Endodermal cell (in vitro differentiated cells): ENCODE measurements around the gene GALNT2. TPM values are rescaled to one million over a fixed set of nuclear protein-coding genes. Genes with fewer than 3 reads are reported as not detected.

Experiments
- DNase-seq: peaks from one replicate; pipeline ENCODE4 v3.0.0-alpha.2; 2017
- H3K27ac ChIP-seq: 2 replicates; pipeline ENCODE4 v1.5.1; 2013; ENCODE audit warnings: mild to moderate bottlenecking, low read depth, low read length, moderate library complexity
- H3K27me3 ChIP-seq: 2 replicates; pipeline ENCODE4 v1.6.1; 2013; ENCODE audit warnings: mild to moderate bottlenecking, low read length, moderate library complexity; ENCODE audit not compliant: insufficient read depth, control insufficient read depth, poor library complexity, severe bottlenecking
- H3K36me3 ChIP-seq: 2 replicates; pipeline ENCODE4 v1.7.0; 2013; ENCODE audit warnings: mild to moderate bottlenecking, low read length, moderate library complexity; ENCODE audit not compliant: control insufficient read depth, insufficient read depth
- H3K4me1 ChIP-seq: one replicate; pipeline ENCODE4 v1.7.0; 2013; ENCODE audit warnings: low read length; ENCODE audit not compliant: control insufficient read depth, insufficient read depth
- H3K4me3 ChIP-seq: 2 replicates; pipeline ENCODE4 v1.5.1; 2013; ENCODE audit warnings: mild to moderate bottlenecking, low read length, moderate library complexity
- H3K9ac ChIP-seq: 2 replicates; pipeline ENCODE4 v1.6.1; 2013; ENCODE audit warnings: mild to moderate bottlenecking, low read length, moderate library complexity; ENCODE audit not compliant: poor library complexity, severe bottlenecking; ENCODE audit errors: extremely low read depth
- H3K9me3 ChIP-seq: 2 replicates; pipeline ENCODE4 v1.6.1; 2013; ENCODE audit warnings: mild to moderate bottlenecking, low read length, moderate library complexity; ENCODE audit not compliant: control insufficient read depth
- H3K27ac Mint-ChIP-seq: 2 replicates; pipeline ENCODE4 v1.8.0; 2020; ENCODE audit warnings: mixed read lengths
- H3K27me3 Mint-ChIP-seq: 2 replicates; pipeline ENCODE4 v1.8.0; 2021; ENCODE audit warnings: mild to moderate bottlenecking, mixed read lengths; ENCODE audit not compliant: insufficient read depth
- H3K36me3 Mint-ChIP-seq: 2 replicates; pipeline ENCODE4 v1.8.0; 2020; ENCODE audit warnings: low read depth, mixed read lengths
- H3K4me1 Mint-ChIP-seq: 2 replicates; pipeline ENCODE4 v1.8.0; 2020; ENCODE audit warnings: mixed read lengths
- H3K4me3 Mint-ChIP-seq: 2 replicates; pipeline ENCODE4 v1.8.0; 2020; ENCODE audit warnings: mild to moderate bottlenecking, moderate library complexity, mixed read lengths
- H3K9me3 Mint-ChIP-seq: 2 replicates; pipeline ENCODE4 v1.8.0; 2020; ENCODE audit warnings: mild to moderate bottlenecking, mixed read lengths
- WGBS, 2 experiments: methylation state at CpG; one replicate each; pipeline versions ENCODE4 v1.1.5 to v1.1.7; 2013; ENCODE audit warnings: missing lambda C conversion rate in 2 of 2, mixed read lengths in 1 of 2; ENCODE audit not compliant: insufficient coverage in 1 of 2, insufficient read length in 1 of 2; 5-methylcytosine and 5-hydroxymethylcytosine counted together
- total RNA-seq, 2 donors: library from RNA; stranded (reverse); fragmentation: NEBNext Ultra II Directional in 1 of 2; extraction: Animal tissue kit (Norgen Biotek cat#: 25700) in 1 of 2; gene quantifications; 2 replicates in 1 of 2; 3 replicates in 1 of 2; pipeline ENCODE4 v1.2.1, GENCODE V29; 2021
- TF ChIP-seq, protein P1 (sequence below): fragments of 200-600 bp; sonication (generic); conservative IDR thresholded peaks from 2 replicates; pipeline ENCODE4 v1.5.0; 2021; ENCODE audit warnings: antibody characterized with exemption, mild to moderate bottlenecking

The GALNT2 gene
- total RNA-seq, 2 donors from 2014 or later = 41.6 to 63.5 TPM

DNA sequence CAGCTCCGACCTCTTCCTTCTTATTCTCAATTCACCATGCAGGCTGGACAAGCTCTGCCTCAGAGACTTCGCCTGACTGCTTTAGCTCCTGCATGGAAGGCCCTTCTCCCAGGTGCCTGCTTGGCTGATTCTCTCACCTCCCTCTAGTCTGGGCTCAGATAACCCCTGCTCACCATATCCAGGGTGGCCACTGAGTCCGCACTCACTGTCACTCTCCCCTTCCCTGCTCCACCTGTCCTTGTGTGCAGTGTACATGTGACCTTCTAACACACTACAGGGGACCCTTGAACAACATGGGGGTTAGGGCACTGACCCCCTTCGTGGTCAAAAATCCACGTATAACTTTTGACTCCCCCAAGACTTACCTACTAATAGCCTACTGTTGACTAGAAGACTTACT is 14.4 kb upstream of the GALNT2 start:
- Histone ChIP-seq H3K36me3 (no peaks in the 10 kb centered on the region), H3K27me3 (no peaks in the 10 kb centered on the region), H3K4me1 (no peaks in the 10 kb centered on the region), H3K9ac (no peak overlapping the region), H3K9me3 (no peaks in the 10 kb centered on the region), H3K4me3 (no peak overlapping the region), H3K27ac (no peak overlapping the region)
- DNase-seq = no peak
- TF ChIP-seq, protein P1, sequence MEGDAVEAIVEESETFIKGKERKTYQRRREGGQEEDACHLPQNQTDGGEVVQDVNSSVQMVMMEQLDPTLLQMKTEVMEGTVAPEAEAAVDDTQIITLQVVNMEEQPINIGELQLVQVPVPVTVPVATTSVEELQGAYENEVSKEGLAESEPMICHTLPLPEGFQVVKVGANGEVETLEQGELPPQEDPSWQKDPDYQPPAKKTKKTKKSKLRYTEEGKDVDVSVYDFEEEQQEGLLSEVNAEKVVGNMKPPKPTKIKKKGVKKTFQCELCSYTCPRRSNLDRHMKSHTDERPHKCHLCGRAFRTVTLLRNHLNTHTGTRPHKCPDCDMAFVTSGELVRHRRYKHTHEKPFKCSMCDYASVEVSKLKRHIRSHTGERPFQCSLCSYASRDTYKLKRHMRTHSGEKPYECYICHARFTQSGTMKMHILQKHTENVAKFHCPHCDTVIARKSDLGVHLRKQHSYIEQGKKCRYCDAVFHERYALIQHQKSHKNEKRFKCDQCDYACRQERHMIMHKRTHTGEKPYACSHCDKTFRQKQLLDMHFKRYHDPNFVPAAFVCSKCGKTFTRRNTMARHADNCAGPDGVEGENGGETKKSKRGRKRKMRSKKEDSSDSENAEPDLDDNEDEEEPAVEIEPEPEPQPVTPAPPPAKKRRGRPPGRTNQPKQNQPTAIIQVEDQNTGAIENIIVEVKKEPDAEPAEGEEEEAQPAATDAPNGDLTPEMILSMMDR = no peak
- peaks cover 13% of the 10 kb centered on the region for H3K4me1 Mint-ChIP-seq
- no peak overlapping the region for H3K4me3 Mint-ChIP-seq
- no peaks in the 10 kb centered on the region for H3K9me3 Mint-ChIP-seq
- H3K36me3 Mint-ChIP-seq = no peaks in the 10 kb centered on the region
- no peak overlapping the region for H3K27ac Mint-ChIP-seq
- H3K27me3 Mint-ChIP-seq = peaks cover 4% of the 10 kb centered on the region
- 95 to 100% methylated on average over 1 to 5 of the region's 5 CpGs for WGBS, 2 experiments

DNA sequence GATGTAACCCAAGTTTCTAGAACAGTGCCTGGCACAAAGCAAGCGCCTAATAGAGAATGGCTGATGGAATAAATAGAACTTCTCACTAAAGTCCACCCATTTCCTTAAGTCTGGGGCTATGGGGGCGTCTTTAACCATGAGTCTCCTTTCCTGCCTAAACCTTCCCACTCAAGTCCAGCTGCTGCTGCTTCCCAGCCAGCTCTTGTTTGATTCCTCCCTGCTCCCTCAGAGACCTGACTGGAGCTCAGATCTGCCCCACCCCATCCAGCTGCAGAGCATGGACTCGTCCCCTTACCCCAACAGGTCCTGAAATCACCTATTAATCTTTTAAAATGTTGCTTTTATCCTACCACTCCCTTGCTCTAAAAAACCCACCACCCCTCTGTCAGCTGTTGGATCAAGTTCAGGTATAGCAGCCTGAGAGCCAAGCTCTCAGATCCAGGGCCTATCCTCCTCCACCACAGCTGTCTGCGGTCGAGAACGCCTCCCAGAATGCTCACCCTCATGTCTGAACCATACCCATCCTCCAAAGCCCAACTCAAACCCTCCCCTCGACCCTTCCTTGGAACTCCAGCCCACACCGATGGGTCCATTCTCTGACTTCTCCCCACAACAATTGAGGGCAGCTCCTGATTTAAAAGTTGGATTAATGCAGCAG is 12.8 kb upstream of the GALNT2 start:
- Histone ChIP-seq H3K36me3 (no peaks in the 10 kb centered on the region), H3K27me3 (no peaks in the 10 kb centered on the region), H3K9me3 (no peaks in the 10 kb centered on the region), H3K9ac (no peak overlapping the region), H3K4me1 (no peaks in the 10 kb centered on the region), H3K27ac (no peak overlapping the region), H3K4me3 (no peak overlapping the region)
- Mint-ChIP-seq H3K4me1 (peaks cover 15% of the 10 kb centered on the region), H3K36me3 (no peaks in the 10 kb centered on the region), H3K4me3 (no peak overlapping the region), H3K9me3 (no peaks in the 10 kb centered on the region), H3K27ac (no peak overlapping the region), H3K27me3 (peaks cover 4% of the 10 kb centered on the region)
- TF ChIP-seq, protein P1 = no peak
- 93 to 95% methylated on average over 2 to 8 of the region's 8 CpGs for WGBS, 2 experiments
- DNase-seq = no peak

DNA sequence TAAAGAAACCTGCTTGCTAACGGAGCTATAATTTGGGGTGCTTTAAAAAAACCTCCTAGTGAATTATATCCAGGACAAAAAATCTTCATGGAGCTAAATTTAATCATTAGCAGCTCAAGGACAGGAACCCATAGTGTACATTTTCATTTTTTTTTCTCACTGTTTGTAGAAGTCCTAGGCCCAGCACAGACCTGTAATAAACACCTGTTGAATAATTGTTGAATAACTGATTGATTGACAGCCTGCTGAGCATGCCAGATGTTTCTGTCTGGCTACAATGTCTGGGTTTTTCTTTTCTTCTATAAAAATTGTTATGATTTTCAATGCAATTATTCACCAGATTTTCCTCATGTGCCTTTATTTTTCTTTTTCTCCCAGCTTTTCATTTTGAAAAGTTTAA is 10.9 kb upstream of the GALNT2 start:
- H3K9me3 ChIP-seq = no peaks in the 10 kb centered on the region
- H3K27me3 ChIP-seq = no peaks in the 10 kb centered on the region
- Mint-ChIP-seq H3K9me3 (peaks cover 7% of the 10 kb centered on the region), H3K27me3 (peaks cover 4% of the 10 kb centered on the region), H3K4me3 (no peak overlapping the region), H3K27ac (no peak overlapping the region), H3K36me3 (no peaks in the 10 kb centered on the region), H3K4me1 (peaks cover 15% of the 10 kb centered on the region)
- H3K4me1 ChIP-seq = no peaks in the 10 kb centered on the region
- no peak overlapping the region for H3K27ac ChIP-seq
- no peak for DNase-seq
- no peak overlapping the region for H3K4me3 ChIP-seq
- no peaks in the 10 kb centered on the region for H3K36me3 ChIP-seq
- no peak overlapping the region for H3K9ac ChIP-seq
- TF ChIP-seq, protein P1 = no peak
- 90 to 100% methylated on average over 1 of the region's 1 CpG for WGBS, 2 experiments
